ENCODE data around the gene DIDO1.

GRCh38 chr20:62908971-62909791 lies 17.1 kb downstream of the DIDO1 start:
- TF ChIP-seq CTCF (IDR thresholded peaks at IDR 0.05) = no peak
- no peak for TF ChIP-seq POLR2A (IDR thresholded peaks at IDR 0.05)
- no peak for TF ChIP-seq POLR2AphosphoS5 (IDR thresholded peaks at IDR 0.05; ENCODE audit: insufficient read depth in 1 of 2, low read depth in 1 of 2)

Measured in vagina (tissue), 2 donors.